ENCODE data around the gene RGS17.
"Not testable (repeated sequence)": the region's sequence is repeated elsewhere in the genome, so short reads cannot be mapped to it uniquely, and the experiment has no call there.

RGS17 gene

GRCh38 chr6:153123801-153124200 is 7.3 kb downstream of the RGS17 start:
- DNase-seq: no peak

GRCh38 chr6:153121311-153121710 is 9.8 kb downstream of the RGS17 start:
- DNase-seq: no peak

DNA sequence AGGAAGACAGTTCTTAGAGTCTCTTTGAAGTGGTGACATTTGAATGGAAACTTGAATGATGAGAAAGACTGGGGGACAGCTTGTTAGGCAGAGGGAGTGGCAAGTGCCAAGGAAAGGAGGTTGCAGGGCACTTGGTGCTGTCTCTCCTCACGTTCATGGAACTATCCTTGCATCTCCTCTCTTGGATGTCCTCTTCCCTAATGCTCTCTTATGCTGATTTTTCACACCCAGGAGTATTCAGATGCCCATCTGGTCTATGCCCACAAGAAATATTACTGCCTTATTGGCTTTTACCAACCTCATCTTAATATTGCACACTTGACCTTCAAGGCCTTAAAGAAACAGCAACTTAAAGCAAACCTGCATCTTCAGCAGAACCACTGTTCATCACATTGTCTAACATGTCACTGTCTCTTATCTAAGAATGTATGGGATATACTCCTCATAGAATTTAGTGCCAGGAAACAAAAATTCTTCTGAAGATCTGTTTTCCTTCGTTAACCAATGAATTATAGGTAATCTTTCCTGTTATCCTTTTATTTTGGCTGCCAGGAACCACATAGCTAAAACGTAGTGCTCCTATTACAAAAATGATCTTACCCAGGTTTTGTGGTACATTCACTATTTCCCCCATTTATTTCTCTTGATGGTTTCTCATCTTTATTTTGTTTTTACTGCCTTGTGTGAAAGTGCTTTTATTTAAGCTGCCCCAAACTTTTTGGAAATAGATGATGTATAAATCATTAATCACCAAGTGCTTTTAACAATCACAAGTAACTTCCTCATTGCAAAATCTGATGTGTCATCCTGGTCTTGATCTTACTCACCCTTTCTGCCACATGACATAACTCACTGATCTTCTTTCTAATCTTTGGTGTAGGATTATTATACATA is 12.8 kb downstream of the RGS17 start:
- no peak for DNase-seq

GRCh38 chr6:153111082-153111481 is 20.0 kb downstream of the RGS17 start:
- DNase-seq: not testable (repeated sequence)

GRCh38 chr6:153110612-153111011 is 20.5 kb downstream of the RGS17 start:
- not testable (repeated sequence) for DNase-seq

DNA sequence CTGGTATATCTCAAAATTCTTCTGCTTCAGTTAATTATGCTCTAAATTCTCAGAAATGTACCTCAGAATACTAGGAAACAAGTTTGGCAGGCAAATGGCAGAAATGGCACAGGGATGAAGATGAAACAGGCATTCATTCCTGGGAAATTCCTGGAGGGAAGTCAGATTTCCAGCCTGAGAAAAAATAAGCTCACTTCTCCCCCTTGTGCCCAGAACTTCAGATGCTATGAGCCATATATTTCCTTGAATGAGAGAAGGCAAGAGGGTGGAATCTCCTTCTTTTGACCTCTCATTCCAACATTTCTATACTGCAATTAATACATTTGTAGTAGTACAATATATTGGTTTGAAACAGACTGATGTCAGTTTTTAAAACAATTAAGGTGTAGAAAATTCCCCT is 22.8 kb downstream of the RGS17 start:
- DNase-seq: no peak

DNA sequence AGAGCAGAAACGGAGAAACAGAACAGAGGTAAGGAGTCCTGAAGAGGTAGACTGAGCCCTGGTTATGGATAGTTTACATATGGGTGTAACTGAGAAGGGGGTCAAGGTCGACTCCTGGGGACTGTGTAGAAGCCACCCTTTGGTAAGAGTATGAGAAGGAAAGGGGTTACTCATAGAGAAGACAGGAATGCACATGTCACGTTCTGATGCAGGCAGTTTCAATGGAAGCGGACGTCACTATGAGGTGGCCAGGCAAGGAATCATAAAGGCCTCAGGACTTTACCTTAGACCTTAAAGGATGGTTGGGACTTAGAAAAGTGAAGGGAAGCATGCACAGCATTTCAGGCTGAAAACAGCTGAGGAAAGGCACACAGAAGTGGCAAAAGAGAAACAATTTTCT is 25.1 kb downstream of the RGS17 start:
- DNase-seq: no peak

GRCh38 chr6:153104220-153104619 is 26.9 kb downstream of the RGS17 start:
- DNase-seq: no peak

GRCh38 chr6:153103319-153103655 is 27.8 kb downstream of the RGS17 start:
- DNase-seq: no peak

DNA sequence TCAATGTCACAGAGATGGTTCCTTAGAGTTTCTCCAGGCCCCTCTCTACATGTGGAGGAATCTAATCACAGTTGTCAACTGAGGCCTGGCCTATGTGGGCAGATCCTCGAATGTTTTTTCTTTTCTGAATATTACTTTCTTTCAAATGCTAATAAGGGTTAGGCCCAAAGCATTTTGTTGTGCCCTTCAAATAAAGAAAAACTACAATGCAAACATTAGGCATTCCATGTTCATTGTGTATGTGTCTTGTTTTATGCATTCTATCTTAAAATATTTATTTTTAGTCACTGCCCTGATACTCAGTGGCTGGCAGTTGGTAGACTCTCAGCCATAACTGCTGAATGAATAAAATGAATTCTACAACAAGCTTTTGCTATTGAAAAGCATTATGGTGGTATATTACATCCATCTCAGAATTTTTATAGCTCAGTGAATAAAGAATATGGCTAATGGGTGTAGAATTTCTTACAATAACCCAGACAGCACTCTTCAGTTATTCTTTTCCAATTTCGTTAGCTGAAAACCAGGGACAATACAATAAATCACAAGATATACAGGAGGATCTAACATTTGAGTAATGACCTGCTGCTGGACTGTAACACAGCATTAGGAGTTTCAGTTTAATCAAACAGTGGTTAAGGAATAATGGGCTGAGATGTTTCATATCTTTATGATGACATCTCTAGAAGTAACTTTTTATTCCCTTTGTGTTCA is 28.3 kb downstream of the RGS17 start:
- DNase-seq: no peak

DNA sequence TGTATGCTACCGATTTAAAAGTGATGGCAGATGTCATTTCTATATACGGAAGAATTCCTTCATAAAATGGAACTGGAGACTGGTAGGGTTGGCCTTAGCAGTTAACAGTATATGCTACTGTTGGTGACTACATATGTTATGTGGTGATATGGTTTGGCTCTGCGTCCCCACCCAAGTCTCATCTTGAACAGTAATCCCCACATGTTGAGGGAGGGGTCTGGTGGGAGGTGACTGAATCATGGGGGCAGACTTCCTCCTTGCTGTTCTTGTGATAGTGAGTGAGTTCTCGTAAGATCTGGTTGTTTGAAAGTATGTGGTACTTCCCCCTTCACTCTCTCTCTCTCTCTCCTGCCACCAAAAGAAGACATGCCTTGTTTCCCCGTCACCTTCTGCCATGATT is 29.6 kb downstream of the RGS17 start:
- no peak for DNase-seq

GRCh38 chr6:153099636-153100035 is 31.4 kb downstream of the RGS17 start:
- DNase-seq: no peak

GRCh38 chr6:153096792-153097191 is 34.3 kb downstream of the RGS17 start:
- DNase-seq: no peak

DNA sequence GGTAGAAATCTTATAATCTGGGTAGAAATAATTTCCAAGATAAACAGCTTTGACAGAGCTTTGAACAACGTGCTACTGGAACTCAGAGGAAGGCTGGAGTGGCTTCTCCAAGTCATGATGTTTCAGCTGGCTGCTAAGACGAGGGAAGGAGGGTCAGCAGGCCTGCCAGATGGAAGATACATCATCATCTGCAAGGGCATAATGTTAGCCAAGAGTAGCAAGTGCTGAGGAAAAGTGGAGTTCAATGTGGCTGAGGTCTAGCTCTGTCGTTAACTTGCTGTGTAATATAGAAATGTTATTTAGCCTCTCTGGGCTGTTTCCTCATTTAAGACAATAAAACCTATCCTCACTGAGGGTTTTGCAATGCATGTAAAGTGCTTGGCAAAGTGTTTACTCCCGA is 35.1 kb downstream of the RGS17 start:
- DNase-seq: no peak

- no peak for DNase-seq
These were observed 38.7 kb downstream of the RGS17 start for GRCh38 chr6:153092082-153093013.

DNA sequence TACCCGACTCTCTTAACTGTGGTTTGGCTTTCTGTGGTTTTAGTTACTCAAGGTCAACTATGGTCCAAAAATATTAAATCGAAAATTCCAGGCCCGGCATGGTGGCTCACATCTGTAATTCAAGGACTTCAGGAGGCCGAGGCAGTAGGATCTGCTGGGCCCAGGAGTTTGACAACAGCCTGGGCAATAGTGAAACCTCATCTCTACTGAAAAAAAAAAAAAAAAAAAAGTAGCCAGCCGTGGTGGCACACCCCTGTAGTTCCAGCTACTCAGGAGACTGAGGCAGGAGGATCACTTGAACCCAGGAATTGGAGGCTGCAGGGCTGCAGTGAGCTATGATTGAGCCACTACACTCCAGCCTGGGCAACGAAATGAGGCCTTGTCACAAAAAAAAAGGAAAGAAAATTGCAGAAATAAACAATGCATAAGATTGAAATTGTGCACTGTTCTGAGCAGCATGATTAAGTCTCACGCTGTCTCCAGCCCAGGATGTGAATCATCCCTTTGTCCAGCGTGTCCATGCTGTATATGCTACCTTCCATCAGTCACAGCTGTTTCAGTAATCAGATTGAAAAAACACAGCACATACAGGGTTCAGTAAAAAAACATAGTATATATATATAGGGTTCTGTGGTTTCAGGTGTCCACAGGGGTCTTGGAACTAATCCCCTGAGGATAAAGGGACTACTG is 40.7 kb downstream of the RGS17 start:
- no peak for DNase-seq

DNA sequence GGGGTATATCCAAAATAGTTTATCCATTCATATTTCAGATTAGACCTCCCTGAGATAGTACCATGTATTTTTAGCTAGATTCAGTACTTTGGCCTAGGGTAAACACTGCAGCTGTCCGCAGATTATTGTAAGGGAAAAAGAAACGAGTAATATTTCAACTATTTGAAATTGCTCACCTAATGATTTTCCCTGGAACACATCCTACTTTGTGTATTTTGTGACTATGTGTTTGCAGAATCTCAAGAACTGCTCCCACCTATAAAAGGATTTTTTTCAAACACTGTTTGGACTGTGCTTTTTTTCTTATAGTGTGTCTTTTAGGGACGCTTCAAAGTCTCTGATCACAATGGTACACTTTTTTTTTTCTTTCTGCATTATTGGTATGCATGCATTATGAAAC is 42.3 kb downstream of the RGS17 start:
- DNase-seq: no peak

GRCh38 chr6:153087436-153087835 is 43.6 kb downstream of the RGS17 start:
- no peak for DNase-seq

DNA sequence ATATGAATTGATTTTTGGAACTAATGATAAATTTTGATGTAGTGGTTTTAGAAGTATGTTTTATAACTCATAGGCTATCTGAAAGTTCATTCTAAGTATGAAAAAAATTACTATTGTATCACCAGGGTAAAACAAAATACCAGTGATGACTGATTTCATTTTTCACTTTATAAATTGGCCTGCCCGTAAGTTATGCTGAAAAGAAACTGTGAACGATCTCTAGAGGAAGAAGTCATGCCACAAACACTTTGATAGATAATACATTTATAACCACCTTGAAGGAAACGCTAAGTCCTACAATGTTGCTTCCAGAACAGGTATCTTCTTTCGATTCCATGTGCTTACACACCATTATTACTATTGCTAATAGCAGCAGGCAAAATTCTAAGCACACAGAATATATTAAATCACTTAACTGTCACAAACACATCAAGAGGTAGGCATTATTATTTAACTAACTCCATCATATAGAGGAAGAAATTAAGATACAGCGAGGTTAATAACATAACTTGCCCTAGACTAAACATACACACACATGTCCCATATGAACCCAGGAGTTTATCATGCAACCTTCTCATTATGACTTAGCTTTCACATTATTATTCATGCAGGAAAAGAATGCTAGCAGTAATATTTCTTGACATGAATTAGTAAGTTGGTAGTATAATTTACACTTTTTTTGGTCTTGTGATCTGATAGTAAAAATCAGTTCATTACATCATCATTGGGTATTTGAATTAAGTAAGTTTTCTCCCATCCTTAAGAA is 44.7 kb downstream of the RGS17 start:
- DNase-seq: no peak

DNA sequence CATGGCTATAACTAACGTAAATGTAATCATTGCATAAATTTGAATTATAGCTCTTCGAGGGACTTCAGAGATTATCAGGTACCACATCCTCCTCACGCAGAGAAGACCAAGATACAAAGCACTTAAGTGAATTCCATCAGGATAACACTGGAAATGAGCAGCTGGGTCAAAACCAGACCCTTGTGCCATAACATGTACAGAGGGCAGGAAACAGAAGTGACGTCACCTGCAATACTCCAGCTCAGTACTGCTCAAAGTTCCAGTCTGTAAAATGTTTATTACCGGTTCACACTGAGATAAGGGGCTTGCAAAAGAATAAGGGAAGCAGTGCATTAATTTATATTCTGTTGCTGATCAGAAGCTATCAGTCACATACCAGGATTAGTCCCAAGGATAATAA is 45.8 kb downstream of the RGS17 start:
- DNase-seq: no peak

GRCh38 chr6:153084393-153084792 is 46.7 kb downstream of the RGS17 start:
- DNase-seq: no peak

DNA sequence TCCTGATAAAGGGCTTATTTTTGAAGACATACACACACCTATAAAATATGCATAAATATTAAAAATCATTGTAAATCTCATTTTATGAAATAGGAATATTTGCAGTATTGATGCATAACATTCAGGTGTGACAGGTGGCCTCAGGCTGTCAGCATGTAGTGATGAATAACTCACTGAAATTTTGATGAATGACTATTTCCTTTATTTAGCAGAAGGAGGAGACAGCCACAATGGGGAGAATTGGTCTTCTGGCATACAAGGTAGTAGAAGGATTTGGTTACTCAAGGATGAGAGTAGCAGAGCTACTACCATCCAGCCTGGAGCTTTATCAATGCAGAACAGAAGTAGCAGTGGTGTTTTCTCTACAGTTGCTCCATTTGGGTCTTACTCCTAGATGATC is 47.2 kb downstream of the RGS17 start:
- no peak for DNase-seq

Measured in CD4-positive, alpha-beta T cell treated with Interleukin-12 subunit alpha and Interleukin-12 subunit beta, for 1 hour (primary cell).